ENCODE results near the gene ANGPTL2.

DNA sequence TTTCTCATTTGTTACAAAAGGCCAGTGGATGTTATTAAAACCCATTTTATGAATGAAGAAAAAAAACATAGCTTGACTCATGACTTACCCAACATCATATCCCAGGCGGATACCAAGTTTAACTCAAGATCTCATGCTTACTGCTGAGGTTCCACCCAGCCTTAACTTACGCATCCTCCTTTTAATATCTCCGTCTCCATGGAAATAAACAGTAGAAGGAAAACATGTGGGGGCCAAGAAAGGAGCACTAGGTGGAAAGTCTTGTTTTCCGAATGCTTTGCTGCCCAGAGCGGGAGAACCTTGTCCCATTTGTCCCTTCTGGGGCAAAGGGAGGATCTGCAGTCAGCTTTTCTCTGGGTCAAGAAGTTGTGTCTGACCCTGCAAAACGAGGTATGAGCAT, 44.1 kb downstream of the ANGPTL2 start:
- TF ChIP-seq, protein P1, sequence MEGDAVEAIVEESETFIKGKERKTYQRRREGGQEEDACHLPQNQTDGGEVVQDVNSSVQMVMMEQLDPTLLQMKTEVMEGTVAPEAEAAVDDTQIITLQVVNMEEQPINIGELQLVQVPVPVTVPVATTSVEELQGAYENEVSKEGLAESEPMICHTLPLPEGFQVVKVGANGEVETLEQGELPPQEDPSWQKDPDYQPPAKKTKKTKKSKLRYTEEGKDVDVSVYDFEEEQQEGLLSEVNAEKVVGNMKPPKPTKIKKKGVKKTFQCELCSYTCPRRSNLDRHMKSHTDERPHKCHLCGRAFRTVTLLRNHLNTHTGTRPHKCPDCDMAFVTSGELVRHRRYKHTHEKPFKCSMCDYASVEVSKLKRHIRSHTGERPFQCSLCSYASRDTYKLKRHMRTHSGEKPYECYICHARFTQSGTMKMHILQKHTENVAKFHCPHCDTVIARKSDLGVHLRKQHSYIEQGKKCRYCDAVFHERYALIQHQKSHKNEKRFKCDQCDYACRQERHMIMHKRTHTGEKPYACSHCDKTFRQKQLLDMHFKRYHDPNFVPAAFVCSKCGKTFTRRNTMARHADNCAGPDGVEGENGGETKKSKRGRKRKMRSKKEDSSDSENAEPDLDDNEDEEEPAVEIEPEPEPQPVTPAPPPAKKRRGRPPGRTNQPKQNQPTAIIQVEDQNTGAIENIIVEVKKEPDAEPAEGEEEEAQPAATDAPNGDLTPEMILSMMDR (IDR thresholded peaks at IDR 0.05) = no peak
- no peak for TF ChIP-seq POLR2A (IDR thresholded peaks at IDR 0.05)
